Measurements from ENCODE around the gene CRKL.

- TF ChIP-seq CTCF (IDR thresholded peaks at IDR 0.05), result no peak
- TF ChIP-seq POLR2A (IDR thresholded peaks at IDR 0.05), result no peak
Observed at GRCh38 chr22:20994902-20995241, 77.7 kb downstream of the CRKL start.

Data from heart left ventricle (tissue), 13 donors.